Glomerular endothelial cell (primary cell): Measurements from ENCODE around the gene ATPAF1. TPM values are rescaled to one million over a fixed set of nuclear protein-coding genes. Genes with fewer than 3 reads are reported as not detected.
"Not testable (repeated sequence)": the region's sequence is repeated elsewhere in the genome, so short reads cannot be mapped to it uniquely, and the experiment has no call there.

ENCODE experiments used
- DNase-seq: peaks from one replicate; pipeline ENCODE4 v3.0.0-alpha.2; 2011; ENCODE audit warnings: low read depth, low spot score; ENCODE audit errors: extremely low read depth
- total RNA-seq: library from RNA; depleted of rRNA; stranded (reverse); fragments of >200 nt; gene quantifications from 2 replicates; pipeline ENCODE4 v1.2.3, GENCODE V29; 2015

Gene ATPAF1
- 20.1 and 20.8 TPM in 2 replicates for total RNA-seq

DNA sequence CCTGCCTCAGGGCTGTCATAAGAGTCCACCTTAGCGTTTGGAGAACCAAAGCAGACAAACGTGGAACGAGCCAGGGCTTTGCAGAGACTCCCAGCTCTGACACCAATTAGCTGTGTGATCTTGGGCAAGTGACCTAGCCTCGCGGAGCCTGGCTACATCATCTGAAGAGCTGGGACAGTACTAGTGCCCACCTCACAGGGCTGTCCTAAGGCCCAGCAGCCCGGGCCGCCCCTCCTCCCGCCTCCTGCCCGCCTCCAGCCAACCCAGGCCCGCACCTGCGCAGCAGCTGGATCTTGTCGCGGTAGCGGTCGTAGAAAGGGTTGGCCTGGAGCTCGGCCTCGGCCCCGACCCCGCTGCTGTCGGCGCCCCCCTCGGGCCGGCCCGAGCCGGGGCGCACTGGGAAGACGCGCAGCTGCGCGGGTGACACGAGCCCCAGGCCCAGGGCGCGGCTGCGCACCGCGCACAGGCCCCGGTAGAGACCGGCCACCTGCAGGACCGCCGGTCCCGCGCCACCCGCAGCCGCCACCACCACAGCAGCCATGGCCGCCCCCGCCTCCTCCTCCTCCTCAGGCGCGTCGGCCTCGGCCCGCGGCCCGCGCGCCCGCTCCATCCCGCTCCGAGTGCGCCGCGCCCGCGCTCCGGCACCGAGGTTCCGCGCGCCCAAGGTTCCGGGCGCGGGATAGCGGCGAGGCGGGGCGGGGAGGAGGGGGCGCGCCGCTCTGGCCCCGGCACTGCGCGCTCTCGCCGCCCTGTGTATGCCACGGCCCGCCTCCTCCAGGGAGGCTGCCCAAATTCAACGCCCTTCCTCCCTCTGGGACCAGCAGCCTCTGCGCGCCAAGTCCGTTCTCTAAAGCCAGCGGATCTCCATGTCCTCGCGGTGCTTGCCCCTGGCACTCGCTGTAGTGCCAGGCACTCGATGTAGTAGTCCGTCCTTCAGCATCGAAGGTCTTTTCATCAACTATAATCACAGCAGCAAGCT lies at the start of gene ATPAF1:
Gene ATPAF1 (minus strand): TSS at position 583 of the 979 bp plus-strand sequence. CDS start 42 bp downstream, at position 541.
- no peak for DNase-seq

GRCh38 chr1:46717654-46718053 lies 49.5 kb upstream of the ATPAF1 start:
- no peak for DNase-seq

DNA sequence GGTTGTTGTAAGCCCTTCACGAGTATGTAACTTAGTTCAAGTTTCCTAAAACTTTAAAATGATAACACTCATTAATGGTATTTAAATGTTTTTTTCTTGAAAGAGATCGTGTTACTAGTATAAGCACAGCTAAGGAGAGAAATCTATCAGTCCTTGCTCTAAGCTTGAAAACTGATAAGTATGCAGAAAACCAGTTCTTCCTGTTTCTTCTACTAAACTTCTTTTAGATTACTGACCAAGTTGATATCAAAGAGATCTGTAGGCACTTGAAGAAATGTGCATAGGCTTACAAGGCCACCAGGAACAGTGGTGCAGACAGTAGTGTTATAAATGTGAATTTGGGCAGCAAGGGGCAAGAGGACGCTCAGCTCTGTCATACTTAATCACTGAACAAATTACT lies 46.8 kb upstream of the ATPAF1 start:
- no peak for DNase-seq

DNA sequence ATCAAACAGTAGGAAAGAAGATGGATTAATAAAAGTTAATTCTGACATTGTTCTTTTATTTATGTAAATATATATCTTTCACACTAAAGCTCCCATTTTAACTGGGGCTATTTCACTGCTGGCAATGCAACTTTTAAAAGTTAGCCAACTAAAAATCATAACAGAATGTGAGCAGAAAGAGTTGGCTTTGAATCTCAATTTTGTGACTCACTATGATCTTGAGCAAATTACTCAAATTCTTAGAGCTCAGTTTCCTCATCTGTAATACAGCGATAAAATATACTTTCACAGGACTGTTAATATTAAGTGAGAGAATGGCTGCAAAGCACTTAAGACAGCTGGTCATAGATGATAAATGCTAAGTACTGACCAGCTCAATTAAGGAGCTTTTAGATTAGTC lies 40.0 kb upstream of the ATPAF1 start:
- DNase-seq = no peak

DNA sequence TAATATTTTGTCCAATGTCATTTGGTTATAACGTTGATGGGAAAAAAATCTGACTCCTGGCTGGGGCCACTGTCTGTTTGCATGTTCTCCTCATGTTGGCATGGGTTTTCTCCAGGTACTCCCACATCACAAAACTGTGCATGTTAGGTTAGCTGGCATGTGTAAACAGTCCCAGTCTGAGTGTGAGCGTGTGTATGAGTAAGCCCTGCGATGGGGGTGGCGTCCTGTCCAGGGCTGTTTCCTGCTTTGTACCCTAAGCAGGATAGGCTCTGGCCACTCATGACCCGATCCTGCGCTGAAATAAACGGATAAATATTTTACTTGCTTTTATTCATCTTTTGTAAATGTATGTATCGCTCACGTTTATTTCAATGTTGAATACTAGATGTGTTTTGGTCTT lies 37.2 kb upstream of the ATPAF1 start:
- no peak for DNase-seq

- DNase-seq = no peak
These were observed 35.9 kb upstream of the ATPAF1 start for GRCh38 chr1:46703927-46704641.

DNA sequence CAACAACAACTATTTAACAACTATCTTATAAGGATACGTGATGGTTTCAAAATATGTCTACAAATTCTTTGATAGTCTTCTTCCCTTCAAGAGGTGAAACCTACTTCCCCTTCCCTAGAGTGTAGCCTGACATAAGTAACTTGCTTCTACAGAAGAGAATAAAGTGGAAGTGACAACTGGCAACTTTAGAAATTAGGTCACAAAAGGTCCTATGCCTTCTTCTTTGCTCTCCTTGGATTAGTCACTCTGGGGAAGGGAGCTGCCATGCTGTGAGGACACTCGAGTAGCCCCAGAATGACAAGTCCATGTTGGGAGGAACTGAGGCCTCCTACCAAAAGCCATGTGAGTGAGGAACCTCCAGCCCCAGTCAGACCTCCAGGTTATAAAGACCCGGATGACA lies 31.5 kb upstream of the ATPAF1 start:
- DNase-seq = no peak

GRCh38 chr1:46697053-46697452 lies 28.9 kb upstream of the ATPAF1 start:
- DNase-seq = no peak

- DNase-seq = not testable (repeated sequence)
These were observed 26.5 kb upstream of the ATPAF1 start for GRCh38 chr1:46694676-46695075.

DNA sequence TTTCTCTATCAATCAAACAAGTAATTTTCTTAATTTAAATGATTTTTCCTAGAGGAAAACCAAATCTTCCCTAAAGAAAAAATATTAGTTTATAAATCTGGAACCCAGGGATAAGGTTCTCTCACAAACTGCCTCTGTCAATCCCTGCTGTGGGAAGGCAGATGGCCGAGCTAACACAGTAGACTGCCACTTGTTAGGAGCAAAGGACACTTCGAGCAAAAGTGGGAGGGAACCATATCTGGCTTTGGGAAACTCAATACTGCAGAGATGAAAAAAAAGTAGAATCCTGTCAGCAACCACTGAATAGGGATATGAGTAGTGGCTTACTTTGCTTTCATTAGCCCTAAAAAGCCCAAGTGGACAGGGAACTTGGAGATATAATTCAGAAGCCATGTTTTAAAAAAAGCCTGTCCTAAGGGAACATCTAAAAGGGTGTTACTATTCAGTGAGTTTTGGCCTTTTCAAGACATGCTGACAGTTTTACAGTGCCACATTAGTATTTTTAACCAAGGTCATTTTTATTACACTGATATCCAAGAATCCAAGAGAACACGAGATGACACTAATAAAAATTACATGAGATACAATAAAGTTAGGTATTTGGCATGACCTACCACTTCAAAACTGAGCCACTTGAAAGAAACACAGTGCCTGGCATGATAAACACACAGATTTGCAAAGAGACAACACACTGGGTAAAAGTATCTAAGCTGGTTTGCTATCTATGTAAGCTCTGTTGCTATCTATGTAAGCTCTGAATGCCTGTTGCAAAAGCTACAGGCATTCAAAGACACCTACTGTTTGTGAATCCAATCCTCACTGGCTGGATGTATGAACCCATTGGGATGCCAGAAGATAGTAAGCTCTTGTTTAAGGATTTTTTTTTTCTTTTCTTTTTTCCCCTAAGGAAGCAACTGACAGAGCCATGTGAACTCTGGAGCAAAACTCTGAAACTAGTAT lies 24.9 kb upstream of the ATPAF1 start:
- no peak for DNase-seq

- DNase-seq = no peak
These were observed 24.0 kb upstream of the ATPAF1 start for GRCh38 chr1:46691997-46692790.

DNA sequence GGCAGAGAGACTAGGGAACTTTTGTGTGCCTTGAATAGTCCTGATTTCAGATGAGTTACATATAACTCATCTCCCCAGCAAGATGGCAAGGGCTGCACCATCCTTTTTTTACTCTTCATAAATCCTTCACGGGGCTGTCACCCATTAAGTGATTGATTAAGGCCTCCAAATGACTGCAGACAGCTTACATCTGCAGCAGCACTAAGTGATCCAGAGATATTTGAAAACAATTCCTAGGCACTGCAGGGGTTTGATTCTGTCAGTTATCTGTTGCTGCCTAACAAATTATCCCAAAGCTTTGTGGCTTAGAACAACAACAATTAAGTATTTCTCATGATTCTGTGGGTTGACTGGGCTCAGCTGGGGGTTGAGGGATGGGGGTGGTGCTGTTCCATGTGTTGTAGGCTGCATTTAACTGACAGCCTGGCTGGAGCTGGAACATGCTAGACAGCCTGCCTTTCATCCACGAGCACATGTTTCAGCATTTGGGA lies 22.8 kb upstream of the ATPAF1 start:
- DNase-seq = no peak

DNA sequence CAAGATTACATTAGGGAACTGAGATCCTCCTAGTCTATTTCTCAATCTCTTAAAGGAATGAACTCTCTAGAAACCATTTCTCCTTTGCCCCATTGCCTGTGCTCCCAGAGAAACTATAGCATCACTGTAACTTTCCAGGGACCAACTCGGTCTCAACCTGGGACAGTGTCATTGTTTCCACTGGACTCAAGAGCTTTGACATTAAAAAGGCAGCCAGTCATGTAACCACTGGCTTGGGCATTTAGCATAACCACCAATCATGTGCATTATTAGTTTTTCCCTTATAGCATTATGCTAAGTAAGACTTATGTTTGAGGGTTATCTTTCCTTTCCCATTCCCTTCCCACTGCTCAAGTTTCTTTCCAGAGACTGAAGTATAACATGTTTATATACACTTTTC lies 21.7 kb upstream of the ATPAF1 start:
- DNase-seq = no peak

- DNase-seq = no peak
These were observed 21.2 kb upstream of the ATPAF1 start for GRCh38 chr1:46689356-46689755.

GRCh38 chr1:46687921-46688509 lies 19.9 kb upstream of the ATPAF1 start:
- DNase-seq = no peak

- no peak for DNase-seq
These were observed 19.0 kb upstream of the ATPAF1 start for GRCh38 chr1:46687093-46687659.

DNA sequence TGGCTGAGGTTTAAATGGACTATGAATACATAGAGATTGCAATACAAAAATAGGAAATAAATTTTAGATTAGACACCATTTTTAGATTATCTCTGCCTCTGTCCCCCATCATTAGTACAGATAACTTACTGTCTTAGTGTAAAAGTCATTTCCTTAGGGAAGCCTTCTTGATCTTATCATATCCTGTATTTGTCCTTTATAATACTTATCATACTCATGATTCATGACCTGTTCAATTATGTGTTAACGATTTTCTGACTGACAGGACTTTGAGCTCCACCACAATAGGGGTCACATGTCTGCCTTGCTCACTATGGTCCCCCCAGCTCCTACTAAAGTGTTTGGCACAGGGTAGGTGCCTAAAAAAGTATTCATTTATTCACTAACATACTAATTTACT lies 18.1 kb upstream of the ATPAF1 start:
- no peak for DNase-seq

DNA sequence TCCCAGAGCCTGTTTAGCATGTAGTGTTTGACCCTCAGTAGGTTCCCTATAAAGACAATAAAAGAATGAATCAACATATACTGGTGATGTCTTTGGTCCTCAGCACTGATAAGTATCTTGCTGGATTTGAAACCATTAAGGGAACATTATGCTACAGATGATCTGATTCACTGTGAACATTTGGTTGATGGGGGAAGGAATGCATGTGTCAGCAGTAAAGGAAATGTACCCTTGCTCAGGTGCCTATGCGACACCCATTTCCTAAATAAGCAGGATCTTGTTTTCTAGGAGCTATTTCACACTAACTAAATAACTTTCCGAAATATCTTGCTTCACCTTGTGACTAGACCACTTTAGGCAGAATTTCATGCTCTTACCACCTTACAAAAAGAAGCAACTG lies 16.5 kb upstream of the ATPAF1 start:
- DNase-seq = no peak

DNA sequence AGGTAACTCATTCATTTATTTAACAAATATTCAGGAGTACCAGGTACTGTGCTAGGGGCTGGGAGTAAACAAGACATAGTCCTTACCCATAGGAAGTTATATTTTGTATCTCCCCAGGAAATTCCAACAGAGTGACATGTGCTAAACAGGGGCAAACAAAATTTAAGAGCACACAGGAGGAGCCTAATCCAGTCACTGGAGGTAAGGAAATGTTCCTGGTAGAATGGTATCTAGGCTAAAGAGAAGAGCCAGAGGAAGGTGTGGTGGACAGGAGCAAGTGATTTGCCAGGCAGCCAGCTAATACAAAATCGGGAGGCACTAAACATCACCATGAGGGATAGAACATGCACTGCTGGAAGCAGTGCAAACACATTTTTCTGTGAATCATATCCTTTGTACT lies 13.9 kb upstream of the ATPAF1 start:
- no peak for DNase-seq
